Measurements from ENCODE around the gene CLSTN3.

Gene CLSTN3

DNA sequence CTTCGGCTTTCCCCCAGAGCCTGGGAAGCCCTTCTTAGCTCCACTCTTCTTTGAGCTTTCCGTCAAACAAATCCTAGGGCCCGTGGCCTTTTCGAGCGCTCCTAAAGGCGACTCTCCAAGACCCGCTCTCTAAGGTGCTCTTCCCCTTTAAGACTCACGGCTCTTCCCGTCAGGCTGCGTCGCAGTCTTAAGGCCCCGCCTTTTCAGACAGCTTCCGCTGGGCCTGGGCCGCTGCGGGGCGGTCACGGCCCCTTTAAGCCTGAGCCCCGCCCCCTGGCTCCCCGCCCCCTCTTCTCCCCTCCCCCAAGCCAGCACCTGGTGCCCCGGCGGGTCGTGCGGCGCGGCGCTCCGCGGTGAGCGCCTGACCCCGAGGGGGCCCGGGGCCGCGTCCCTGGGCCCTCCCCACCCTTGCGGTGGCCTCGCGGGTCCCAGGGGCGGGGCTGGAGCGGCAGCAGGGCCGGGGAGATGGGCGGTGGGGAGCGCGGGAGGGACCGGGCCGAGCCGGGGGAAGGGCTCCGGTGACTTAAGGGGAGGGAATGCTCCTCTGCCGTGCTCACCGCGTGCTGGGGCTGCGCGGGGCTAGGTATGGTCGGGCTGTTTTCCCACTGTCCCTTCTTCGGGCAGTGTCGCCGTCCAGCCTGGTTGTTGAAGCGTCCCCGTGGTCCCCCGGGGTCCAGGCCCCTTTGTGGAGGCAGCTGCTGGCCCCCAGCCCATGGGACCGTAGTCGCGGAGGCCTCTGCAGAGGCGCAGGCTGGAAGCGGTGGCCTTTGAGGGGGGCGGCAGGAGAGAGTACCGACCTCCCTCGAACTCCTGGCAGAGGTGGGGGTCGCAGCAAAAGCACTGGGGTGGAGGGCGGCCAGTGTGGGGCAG is 59.5 kb downstream of the CLSTN3 start, which contains the start of gene PEX5:
TSS of gene PEX5 (plus strand) at position 289 of the 870 bp plus-strand sequence. CDS start 692 bp downstream, outside the sequence.
- Histone ChIP-seq H3K4me1 (peaks cover 0 to 30% (median 16%) of the 10 kb centered on the region in 4 donors), H3K9me3 (no peaks in the 10 kb centered on the region)

DNA sequence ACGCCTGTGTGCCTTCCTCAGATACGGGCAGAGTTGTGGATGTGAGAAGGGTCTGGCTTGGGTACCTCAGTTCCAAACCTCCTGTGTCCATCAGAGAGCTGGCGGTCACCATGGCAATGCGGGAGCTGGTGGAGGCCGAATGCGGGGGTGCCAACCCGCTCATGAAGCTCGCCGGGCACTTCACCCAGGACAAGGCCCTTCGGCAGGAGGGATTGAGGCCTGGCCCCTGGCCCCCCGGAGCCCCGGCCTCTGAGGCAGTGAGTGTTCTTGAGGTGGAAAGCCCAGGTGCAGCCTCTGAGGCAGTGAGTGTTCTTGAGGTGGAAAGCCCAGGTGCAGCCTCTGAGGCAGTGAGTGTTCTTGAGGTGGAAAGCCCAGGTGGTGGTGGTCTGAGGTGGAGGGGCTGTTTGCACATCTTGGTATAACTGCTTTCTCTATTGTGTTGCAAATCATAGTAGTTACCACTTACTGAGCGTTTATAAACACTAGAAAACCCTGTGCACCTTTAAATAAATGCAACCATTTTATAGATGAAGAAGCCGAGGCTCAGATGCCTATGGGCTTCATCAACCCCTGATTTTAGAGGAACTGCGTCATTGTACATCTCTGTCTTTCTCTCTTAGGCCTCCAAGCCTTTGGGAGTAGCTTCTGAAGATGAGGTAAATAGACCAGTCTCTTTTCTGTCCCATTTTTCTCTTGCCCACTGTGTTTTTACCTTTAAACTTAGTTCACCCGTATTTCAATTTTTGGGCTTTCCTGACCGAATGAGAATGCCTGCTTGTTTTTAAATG is 60.3 kb downstream of the CLSTN3 start:
- Histone ChIP-seq H3K4me3 (peak overlapping the region; percentile 88 to 90), H3K36me3 (peaks cover 0 to 21% (median 5%) of the 10 kb centered on the region in 3 donors), H3K4me1 (peaks cover 0 to 30% (median 16%) of the 10 kb centered on the region in 4 donors), H3K27me3 (no peaks in the 10 kb centered on the region), H3K9me3 (no peaks in the 10 kb centered on the region), H3K27ac (peak overlapping the region; percentile 93 to 97)
- TF ChIP-seq, protein P1, sequence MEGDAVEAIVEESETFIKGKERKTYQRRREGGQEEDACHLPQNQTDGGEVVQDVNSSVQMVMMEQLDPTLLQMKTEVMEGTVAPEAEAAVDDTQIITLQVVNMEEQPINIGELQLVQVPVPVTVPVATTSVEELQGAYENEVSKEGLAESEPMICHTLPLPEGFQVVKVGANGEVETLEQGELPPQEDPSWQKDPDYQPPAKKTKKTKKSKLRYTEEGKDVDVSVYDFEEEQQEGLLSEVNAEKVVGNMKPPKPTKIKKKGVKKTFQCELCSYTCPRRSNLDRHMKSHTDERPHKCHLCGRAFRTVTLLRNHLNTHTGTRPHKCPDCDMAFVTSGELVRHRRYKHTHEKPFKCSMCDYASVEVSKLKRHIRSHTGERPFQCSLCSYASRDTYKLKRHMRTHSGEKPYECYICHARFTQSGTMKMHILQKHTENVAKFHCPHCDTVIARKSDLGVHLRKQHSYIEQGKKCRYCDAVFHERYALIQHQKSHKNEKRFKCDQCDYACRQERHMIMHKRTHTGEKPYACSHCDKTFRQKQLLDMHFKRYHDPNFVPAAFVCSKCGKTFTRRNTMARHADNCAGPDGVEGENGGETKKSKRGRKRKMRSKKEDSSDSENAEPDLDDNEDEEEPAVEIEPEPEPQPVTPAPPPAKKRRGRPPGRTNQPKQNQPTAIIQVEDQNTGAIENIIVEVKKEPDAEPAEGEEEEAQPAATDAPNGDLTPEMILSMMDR (IDR thresholded peaks at IDR 0.05) = no peak
- intact Hi-C loops (cut with DNase I; ENCODE audit: low total_unique reads) = no loop called here
- DNase-seq = peak; percentile 44 to 80

More for the DNA sequence above, 59.5 kb downstream of the CLSTN3 start, which contains the start of gene PEX5:
- TF ChIP-seq, protein P1 (IDR thresholded peaks at IDR 0.05) = no peak
- Histone ChIP-seq H3K27ac (peak within 1 kb of the TSS; percentile 93 to 97), H3K27me3 (no peaks in the 10 kb centered on the region), H3K36me3 (peaks cover 0 to 16% (median 0%) of the 10 kb centered on the region in 3 donors), H3K4me3 (peak within 1 kb of the TSS; percentile 88 to 90)
- intact Hi-C loops (cut with DNase I; ENCODE audit: low total_unique reads) = no loop called here
- peak; percentile 85 to 93 for DNase-seq

DNA sequence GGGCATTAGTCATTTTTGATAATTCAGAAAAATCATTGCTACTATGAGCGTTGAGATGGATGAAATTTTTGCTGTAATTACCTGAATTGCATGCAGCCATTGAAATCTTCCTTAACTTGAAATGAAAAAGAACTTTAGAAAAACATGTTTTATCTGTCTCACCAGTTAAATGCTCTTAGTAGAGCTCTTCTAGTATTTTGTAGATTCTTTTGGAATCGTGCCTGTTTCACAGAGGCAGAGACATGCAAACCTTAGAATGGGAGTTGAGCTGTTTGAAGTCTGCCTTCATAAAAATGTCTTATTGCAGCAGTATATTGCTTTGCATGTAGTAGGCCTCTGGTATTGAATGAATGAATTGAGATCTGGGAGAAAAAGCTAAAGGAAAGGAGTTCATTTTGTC is 63.5 kb downstream of the CLSTN3 start:
- intact Hi-C loops (cut with DNase I; ENCODE audit: low total_unique reads) = no loop called here
- Histone ChIP-seq H3K4me3 (no peak overlapping the region), H3K27ac (no peak overlapping the region), H3K27me3 (no peaks in the 10 kb centered on the region), H3K36me3 (peaks cover 0 to 25% (median 9%) of the 10 kb centered on the region in 3 donors), H3K9me3 (no peaks in the 10 kb centered on the region), H3K4me1 (peaks cover 0 to 23% (median 10%) of the 10 kb centered on the region in 4 donors)
- TF ChIP-seq, protein P1 (IDR thresholded peaks at IDR 0.05) = no peak
- no peak for DNase-seq

DNA sequence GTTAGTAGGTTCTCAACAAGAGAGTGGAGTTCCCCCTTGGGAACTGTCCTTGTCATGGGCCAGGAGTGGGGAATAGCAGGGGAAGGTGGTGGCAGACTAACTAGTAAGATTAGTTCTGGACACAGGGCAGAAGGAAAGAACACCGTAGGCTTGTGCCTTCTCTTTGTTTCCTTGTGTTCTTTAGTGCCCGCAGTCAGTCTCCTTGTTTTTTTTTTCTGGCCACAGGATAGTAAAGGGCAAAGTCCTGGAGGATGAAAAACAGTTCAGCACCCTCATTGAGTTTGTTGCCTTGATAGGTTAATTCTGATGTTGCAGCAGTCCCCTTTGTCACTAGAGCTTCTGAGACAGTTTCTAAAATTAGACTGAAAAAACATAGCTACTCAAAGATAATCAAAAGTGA is 67.7 kb downstream of the CLSTN3 start:
- Histone ChIP-seq H3K9me3 (no peaks in the 10 kb centered on the region), H3K27ac (no peak overlapping the region), H3K36me3 (peaks cover 23 to 55% (median 30%) of the 10 kb centered on the region in 3 donors), H3K4me3 (no peak overlapping the region), H3K27me3 (no peaks in the 10 kb centered on the region), H3K4me1 (peaks cover 0 to 5% (median 0%) of the 10 kb centered on the region in 4 donors)
- TF ChIP-seq, protein P1 (IDR thresholded peaks at IDR 0.05) = no peak
- no peak for DNase-seq
- intact Hi-C loops (cut with DNase I; ENCODE audit: low total_unique reads) = no loop called here

DNA sequence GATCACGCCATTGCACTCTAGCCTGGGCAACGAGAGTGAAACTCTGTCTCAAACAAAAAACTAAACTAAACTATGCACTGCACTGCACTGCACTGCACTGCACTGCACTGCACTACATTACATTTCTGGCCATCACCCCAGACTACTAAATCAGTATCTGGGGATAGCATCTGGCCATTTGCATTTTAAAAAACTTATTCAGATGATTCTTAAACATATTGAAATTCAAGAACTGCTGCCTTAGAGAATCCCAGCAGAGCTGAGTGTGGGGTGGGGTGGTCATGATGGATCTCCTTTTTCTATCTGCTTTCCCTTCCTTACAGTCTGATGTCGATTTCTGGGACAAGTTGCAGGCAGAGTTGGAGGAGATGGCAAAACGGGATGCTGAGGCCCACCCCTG is 72.9 kb downstream of the CLSTN3 start:
- H3K9me3 ChIP-seq = no peaks in the 10 kb centered on the region
- H3K27me3 ChIP-seq = no peaks in the 10 kb centered on the region
- TF ChIP-seq, protein P1 (IDR thresholded peaks at IDR 0.05) = no peak
- no peak overlapping the region for H3K27ac ChIP-seq
- H3K4me1 ChIP-seq = no peaks in the 10 kb centered on the region
- peaks cover 62 to 84% (median 71%) of the 10 kb centered on the region in 3 donors for H3K36me3 ChIP-seq
- no peak for DNase-seq
- intact Hi-C loops (cut with DNase I; ENCODE audit: low total_unique reads) = no loop called here
- H3K4me3 ChIP-seq = no peak overlapping the region

Data from tibial artery (tissue), 4 donors.